GM18873 (cell line): ENCODE measurements around the gene IMPACT.

Experiments
- ATAC-seq: cut with Tn5 transposase; IDR thresholded peaks from one replicate; pipeline ENCODE4 v1.9.1; 2021; ENCODE audit warnings: mild to moderate bottlenecking, moderate library complexity, moderate number of reproducible peaks; ENCODE audit not compliant: unreplicated experiment, low FRiP score

The IMPACT gene

GRCh38 chr18:24474406-24474805 lies 47.9 kb downstream of the IMPACT start:
- no peak for ATAC-seq

- no peak for ATAC-seq
Measured at GRCh38 chr18:24475926-24476589, 49.6 kb downstream of the IMPACT start.

- no peak for ATAC-seq
Measured at GRCh38 chr18:24479371-24479770, 52.9 kb downstream of the IMPACT start.

GRCh38 chr18:24482821-24483220 lies 56.4 kb downstream of the IMPACT start:
- no peak for ATAC-seq

GRCh38 chr18:24485681-24486080 lies 59.2 kb downstream of the IMPACT start:
- no peak for ATAC-seq

GRCh38 chr18:24486684-24487083 lies 60.2 kb downstream of the IMPACT start:
- no peak for ATAC-seq

- no peak for ATAC-seq
Measured at GRCh38 chr18:24488824-24489493, 62.5 kb downstream of the IMPACT start.

GRCh38 chr18:24490539-24490938 lies 64.1 kb downstream of the IMPACT start:
- no peak for ATAC-seq

- peak; percentile 78 for ATAC-seq
Measured at GRCh38 chr18:24491927-24492834, 65.7 kb downstream of the IMPACT start.

GRCh38 chr18:24494586-24494985 lies 68.1 kb downstream of the IMPACT start:
- ATAC-seq, result no peak

- no peak for ATAC-seq
Measured at GRCh38 chr18:24497031-24497754, 70.7 kb downstream of the IMPACT start.

GRCh38 chr18:24499814-24500213 lies 73.3 kb downstream of the IMPACT start:
- no peak for ATAC-seq

- no peak for ATAC-seq
Measured at GRCh38 chr18:24500217-24500616, 73.7 kb downstream of the IMPACT start.

- ATAC-seq, result no peak
Measured at GRCh38 chr18:24500766-24501165, 74.3 kb downstream of the IMPACT start.

- ATAC-seq, result no peak
Measured at GRCh38 chr18:24502667-24503523, 76.4 kb downstream of the IMPACT start.
